ENCODE data around the gene PDCD5.

Gene PDCD5

DNA sequence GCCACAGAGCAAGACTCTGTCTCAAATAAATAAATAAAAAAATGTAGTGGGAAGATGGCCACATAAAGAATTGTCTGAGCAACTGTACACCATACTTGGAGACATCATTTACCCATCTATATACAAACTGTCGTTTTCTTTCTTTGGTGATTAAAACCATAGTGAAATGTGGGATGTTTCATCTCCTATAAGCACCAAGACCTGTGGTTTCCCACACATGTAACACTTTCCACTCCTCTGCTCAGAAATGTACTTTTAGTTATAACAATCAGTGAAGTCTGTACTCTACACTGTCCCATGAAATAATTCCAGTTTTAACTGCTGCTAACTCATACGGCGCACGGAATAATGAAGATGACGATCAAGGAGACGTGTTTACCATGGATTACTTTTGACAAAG, 18.3 kb downstream of the PDCD5 start:
- no peak overlapping the region for H3K27ac ChIP-seq (ENCODE audit: low read length)
- TF ChIP-seq, protein P1, sequence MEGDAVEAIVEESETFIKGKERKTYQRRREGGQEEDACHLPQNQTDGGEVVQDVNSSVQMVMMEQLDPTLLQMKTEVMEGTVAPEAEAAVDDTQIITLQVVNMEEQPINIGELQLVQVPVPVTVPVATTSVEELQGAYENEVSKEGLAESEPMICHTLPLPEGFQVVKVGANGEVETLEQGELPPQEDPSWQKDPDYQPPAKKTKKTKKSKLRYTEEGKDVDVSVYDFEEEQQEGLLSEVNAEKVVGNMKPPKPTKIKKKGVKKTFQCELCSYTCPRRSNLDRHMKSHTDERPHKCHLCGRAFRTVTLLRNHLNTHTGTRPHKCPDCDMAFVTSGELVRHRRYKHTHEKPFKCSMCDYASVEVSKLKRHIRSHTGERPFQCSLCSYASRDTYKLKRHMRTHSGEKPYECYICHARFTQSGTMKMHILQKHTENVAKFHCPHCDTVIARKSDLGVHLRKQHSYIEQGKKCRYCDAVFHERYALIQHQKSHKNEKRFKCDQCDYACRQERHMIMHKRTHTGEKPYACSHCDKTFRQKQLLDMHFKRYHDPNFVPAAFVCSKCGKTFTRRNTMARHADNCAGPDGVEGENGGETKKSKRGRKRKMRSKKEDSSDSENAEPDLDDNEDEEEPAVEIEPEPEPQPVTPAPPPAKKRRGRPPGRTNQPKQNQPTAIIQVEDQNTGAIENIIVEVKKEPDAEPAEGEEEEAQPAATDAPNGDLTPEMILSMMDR (IDR thresholded peaks at IDR 0.05; ENCODE audit: low read depth, low read length) = no peak
- TF ChIP-seq EZH2phosphoT487 (IDR thresholded peaks at IDR 0.05; ENCODE audit: low read depth) = no peak
- no peak overlapping the region for H2AFZ ChIP-seq (ENCODE audit: low read depth, low read length)
- no peaks in the 10 kb centered on the region for H3K9me3 ChIP-seq (ENCODE audit: insufficient read depth, low read length)
- no peaks in the 10 kb centered on the region for H4K20me1 ChIP-seq (ENCODE audit: insufficient read depth, low read length)
- H3K9ac ChIP-seq (ENCODE audit: low read length) = no peak overlapping the region
- H3K27me3 ChIP-seq (ENCODE audit: low read depth, low read length) = no peaks in the 10 kb centered on the region
- no peaks in the 10 kb centered on the region for H3K79me2 ChIP-seq (ENCODE audit: low read length)
- no peaks in the 10 kb centered on the region for H3K4me1 ChIP-seq (ENCODE audit: low read length)
- no peak overlapping the region for H3K4me3 ChIP-seq (ENCODE audit: low read length)
- H3K36me3 ChIP-seq (replicated peaks; ENCODE audit: low read depth, low read length) = peaks cover 62% of the 10 kb centered on the region
- H3K4me2 ChIP-seq (ENCODE audit: low read length) = no peak overlapping the region

DNA sequence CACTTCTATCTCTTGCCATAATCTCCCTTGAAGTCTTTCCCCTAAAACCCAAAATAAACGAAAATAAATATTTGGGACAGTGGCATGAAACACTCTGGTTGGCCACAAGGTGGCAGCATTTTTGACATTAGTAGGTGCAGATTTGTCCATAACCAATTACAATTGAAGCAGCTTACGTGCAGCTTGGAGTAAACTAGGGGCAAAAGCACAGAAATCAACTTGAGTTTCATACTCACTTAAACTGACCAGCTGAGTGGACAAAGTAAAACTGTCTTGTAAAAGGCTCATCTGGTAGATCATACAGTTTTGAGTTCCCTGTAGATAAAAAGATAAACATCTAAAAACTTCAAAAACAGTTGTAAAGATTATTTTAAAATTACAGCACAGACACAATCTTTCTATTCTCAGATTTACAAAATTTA, 18.8 kb downstream of the PDCD5 start:
- Histone ChIP-seq H3K4me2 (ENCODE audit: low read length) (no peak overlapping the region), H3K27ac (ENCODE audit: low read length) (no peak overlapping the region), H2AFZ (ENCODE audit: low read depth, low read length) (no peak overlapping the region), H3K36me3 (replicated peaks; ENCODE audit: low read depth, low read length) (peaks cover 59% of the 10 kb centered on the region), H3K9ac (ENCODE audit: low read length) (no peak overlapping the region), H3K27me3 (ENCODE audit: low read depth, low read length) (no peaks in the 10 kb centered on the region), H3K4me3 (ENCODE audit: low read length) (no peak overlapping the region), H3K4me1 (ENCODE audit: low read length) (no peaks in the 10 kb centered on the region), H3K9me3 (ENCODE audit: insufficient read depth, low read length) (no peaks in the 10 kb centered on the region), H3K79me2 (ENCODE audit: low read length) (no peaks in the 10 kb centered on the region), H4K20me1 (ENCODE audit: insufficient read depth, low read length) (no peaks in the 10 kb centered on the region)
- no peak for TF ChIP-seq EZH2phosphoT487 (IDR thresholded peaks at IDR 0.05; ENCODE audit: low read depth)
- TF ChIP-seq, protein P1 (IDR thresholded peaks at IDR 0.05; ENCODE audit: low read depth, low read length) = peak; percentile 94

DNA sequence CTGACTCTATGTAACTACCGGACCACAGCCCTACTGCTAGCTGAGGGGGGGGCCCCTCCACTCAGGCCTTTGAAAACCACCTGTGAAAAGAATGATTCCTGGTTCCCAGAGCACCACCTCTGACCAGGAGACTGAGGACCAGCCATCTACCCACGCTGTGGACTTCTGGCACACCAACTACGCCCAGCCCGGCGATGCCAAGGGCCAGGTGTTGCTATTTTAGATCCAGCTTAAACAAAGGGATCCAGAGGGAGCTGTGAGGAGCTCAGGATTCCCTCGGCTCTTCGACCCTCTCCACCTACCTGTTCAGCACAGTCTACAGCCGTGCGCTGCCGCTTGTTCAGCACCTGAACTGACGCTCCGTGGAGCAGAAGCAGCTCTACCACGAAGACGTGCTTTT, 23.0 kb downstream of the PDCD5 start:
- no peak overlapping the region for H3K9ac ChIP-seq (ENCODE audit: low read length)
- no peaks in the 10 kb centered on the region for H4K20me1 ChIP-seq (ENCODE audit: insufficient read depth, low read length)
- H3K36me3 ChIP-seq (replicated peaks; ENCODE audit: low read depth, low read length) = peaks cover 40% of the 10 kb centered on the region
- H3K4me1 ChIP-seq (ENCODE audit: low read length) = no peaks in the 10 kb centered on the region
- no peak overlapping the region for H3K27ac ChIP-seq (ENCODE audit: low read length)
- no peaks in the 10 kb centered on the region for H3K9me3 ChIP-seq (ENCODE audit: insufficient read depth, low read length)
- H2AFZ ChIP-seq (ENCODE audit: low read depth, low read length) = no peak overlapping the region
- H3K4me2 ChIP-seq (ENCODE audit: low read length) = no peak overlapping the region
- H3K79me2 ChIP-seq (ENCODE audit: low read length) = no peaks in the 10 kb centered on the region
- H3K27me3 ChIP-seq (ENCODE audit: low read depth, low read length) = no peaks in the 10 kb centered on the region
- no peak for TF ChIP-seq EZH2phosphoT487 (IDR thresholded peaks at IDR 0.05; ENCODE audit: low read depth)
- TF ChIP-seq, protein P1 (IDR thresholded peaks at IDR 0.05; ENCODE audit: low read depth, low read length) = no peak
- H3K4me3 ChIP-seq (ENCODE audit: low read length) = no peak overlapping the region

DNA sequence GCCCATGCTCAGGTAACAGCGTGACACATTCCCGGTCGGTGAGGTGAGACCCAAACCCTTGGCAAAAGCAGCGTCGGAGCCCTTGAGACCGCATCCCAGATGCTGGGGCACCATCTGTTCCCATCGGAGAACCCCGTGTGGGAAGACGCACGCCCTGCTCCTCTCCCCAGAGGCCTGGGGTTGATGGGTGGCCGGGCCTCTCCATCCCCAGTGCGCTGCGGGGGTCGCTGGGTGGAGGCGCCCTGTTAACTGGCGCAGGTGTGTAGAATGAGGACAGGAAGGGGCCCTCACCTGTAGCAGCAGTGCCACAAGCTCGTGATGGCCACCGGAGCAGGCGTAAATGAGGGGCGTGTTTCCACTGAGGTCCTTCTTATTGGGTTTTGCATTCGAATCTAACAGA, 24.6 kb downstream of the PDCD5 start:
- Histone ChIP-seq H4K20me1 (ENCODE audit: insufficient read depth, low read length) (no peaks in the 10 kb centered on the region), H3K4me2 (ENCODE audit: low read length) (no peak overlapping the region), H3K27me3 (ENCODE audit: low read depth, low read length) (no peaks in the 10 kb centered on the region), H3K4me3 (ENCODE audit: low read length) (no peak overlapping the region), H3K9me3 (ENCODE audit: insufficient read depth, low read length) (no peaks in the 10 kb centered on the region), H3K27ac (ENCODE audit: low read length) (no peak overlapping the region), H3K79me2 (ENCODE audit: low read length) (no peaks in the 10 kb centered on the region), H3K9ac (ENCODE audit: low read length) (no peak overlapping the region), H3K4me1 (ENCODE audit: low read length) (no peaks in the 10 kb centered on the region), H3K36me3 (replicated peaks; ENCODE audit: low read depth, low read length) (peaks cover 39% of the 10 kb centered on the region), H2AFZ (ENCODE audit: low read depth, low read length) (no peak overlapping the region)
- TF ChIP-seq EZH2phosphoT487 (IDR thresholded peaks at IDR 0.05; ENCODE audit: low read depth) = no peak
- TF ChIP-seq, protein P1 (IDR thresholded peaks at IDR 0.05; ENCODE audit: low read depth, low read length) = no peak

All from OCI-LY3 (cell line).